ENCODE measurements around the gene WNT9A. TPM values are rescaled to one million over a fixed set of nuclear protein-coding genes. Genes with fewer than 3 reads are reported as not detected.

The WNT9A gene
- total RNA-seq (1 to 10 TPM; 5.5 to 8.6 TPM), polyA plus RNA-seq (1 to 10 TPM; 2.6 to 4.3 TPM)
- long read RNA-seq, donor 1 = 0 reads
- long read RNA-seq, donor 2, partial matches to known transcripts = 0 of 1 reads
- long read RNA-seq, donor 2, other reads (novel, unspliced or antisense) = 0 of 1 reads
- long read RNA-seq, donor 3 = 0 reads
- long read RNA-seq, donor 4 = 0 reads
- long read RNA-seq, donor 5 = 0 reads

DNA sequence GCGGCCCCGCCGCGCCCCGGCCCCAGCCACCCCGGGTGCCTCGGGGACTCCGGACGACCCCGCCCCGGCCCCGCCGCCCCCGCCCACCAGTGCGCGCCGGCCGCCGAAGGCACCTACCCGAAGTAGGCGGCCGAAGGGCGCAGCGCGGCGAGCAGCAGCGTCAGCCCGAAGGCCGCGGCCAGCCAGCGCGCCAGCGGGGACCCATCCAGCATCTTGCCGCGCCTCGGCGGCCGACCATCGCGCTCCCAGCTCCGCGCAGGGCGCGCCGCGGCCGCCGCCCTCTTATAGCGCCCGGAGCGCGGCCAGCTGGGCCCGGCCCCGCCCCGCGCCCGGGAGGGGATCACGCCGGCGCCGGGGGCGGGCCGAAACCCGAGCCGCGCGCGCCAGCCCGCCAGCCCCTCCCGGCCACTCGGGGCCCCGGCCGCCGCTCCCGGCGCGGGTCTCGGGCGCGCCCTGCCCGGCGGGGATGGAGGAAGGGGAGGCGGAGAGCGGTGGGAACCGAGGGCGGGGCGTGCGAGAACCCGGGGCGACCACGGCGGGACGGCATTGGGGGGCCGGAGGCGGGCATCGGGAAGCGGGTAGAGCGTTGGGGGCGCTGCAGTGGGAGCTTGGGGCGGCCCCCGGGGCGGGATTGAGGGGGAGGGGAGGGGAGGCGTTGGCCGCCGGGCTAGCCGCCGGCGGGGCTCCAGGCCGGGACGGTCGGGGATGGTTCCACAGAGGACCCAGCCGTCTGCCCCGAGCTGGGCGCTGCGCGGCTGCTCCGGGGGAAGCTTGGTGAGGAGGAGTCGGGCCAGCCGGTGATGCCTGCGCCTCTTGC, at the start of gene WNT9A:
WNT9A (minus strand) TSS at position 257 of the 817 bp plus-strand sequence; CDS start at position 212, 45 bp downstream.
- 1% methylated on average over 46 to 120 of the region's 120 CpGs for WGBS, 2 donors
- TF ChIP-seq, protein P1, sequence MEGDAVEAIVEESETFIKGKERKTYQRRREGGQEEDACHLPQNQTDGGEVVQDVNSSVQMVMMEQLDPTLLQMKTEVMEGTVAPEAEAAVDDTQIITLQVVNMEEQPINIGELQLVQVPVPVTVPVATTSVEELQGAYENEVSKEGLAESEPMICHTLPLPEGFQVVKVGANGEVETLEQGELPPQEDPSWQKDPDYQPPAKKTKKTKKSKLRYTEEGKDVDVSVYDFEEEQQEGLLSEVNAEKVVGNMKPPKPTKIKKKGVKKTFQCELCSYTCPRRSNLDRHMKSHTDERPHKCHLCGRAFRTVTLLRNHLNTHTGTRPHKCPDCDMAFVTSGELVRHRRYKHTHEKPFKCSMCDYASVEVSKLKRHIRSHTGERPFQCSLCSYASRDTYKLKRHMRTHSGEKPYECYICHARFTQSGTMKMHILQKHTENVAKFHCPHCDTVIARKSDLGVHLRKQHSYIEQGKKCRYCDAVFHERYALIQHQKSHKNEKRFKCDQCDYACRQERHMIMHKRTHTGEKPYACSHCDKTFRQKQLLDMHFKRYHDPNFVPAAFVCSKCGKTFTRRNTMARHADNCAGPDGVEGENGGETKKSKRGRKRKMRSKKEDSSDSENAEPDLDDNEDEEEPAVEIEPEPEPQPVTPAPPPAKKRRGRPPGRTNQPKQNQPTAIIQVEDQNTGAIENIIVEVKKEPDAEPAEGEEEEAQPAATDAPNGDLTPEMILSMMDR (IDR thresholded peaks at IDR 0.05; ENCODE audit: control extremely low read depth, extremely low read depth) = no peak
- Histone ChIP-seq H3K4me1 (ENCODE audit: control insufficient read depth in 5 of 5, insufficient read depth in 5 of 5, low read length in 5 of 5) (peaks cover 0 to 40% (median 7%) of the 10 kb centered on the region in 5 donors), H3K36me3 (ENCODE audit: control insufficient read depth in 4 of 4, insufficient read depth in 4 of 4, low read length in 4 of 4) (no peaks in the 10 kb centered on the region), H3K9ac (ENCODE audit: insufficient read depth in 1 of 2, low read length in 2 of 2) (peak within 1 kb of the TSS in 1 of 2 donors; percentile 65), H3K4me3 (peak within 1 kb of the TSS; percentile 41), H3K27ac (ENCODE audit: low read depth in 1 of 2, low read length in 1 of 2) (peak within 1 kb of the TSS in 1 of 2 donors; percentile 65), H3K9me3 (ENCODE audit: control insufficient read depth in 4 of 4, insufficient read depth in 3 of 4, low read length in 3 of 4) (no peaks in the 10 kb centered on the region), H3K27me3 (ENCODE audit: control insufficient read depth in 3 of 3, insufficient read depth in 3 of 3, low read length in 2 of 3) (no peaks in the 10 kb centered on the region)
- ATAC-seq (ENCODE audit: insufficient read depth, low FRiP score) (peak; percentile 31), DNase-seq (peak; percentile 71 to 90 (median 80))

DNA sequence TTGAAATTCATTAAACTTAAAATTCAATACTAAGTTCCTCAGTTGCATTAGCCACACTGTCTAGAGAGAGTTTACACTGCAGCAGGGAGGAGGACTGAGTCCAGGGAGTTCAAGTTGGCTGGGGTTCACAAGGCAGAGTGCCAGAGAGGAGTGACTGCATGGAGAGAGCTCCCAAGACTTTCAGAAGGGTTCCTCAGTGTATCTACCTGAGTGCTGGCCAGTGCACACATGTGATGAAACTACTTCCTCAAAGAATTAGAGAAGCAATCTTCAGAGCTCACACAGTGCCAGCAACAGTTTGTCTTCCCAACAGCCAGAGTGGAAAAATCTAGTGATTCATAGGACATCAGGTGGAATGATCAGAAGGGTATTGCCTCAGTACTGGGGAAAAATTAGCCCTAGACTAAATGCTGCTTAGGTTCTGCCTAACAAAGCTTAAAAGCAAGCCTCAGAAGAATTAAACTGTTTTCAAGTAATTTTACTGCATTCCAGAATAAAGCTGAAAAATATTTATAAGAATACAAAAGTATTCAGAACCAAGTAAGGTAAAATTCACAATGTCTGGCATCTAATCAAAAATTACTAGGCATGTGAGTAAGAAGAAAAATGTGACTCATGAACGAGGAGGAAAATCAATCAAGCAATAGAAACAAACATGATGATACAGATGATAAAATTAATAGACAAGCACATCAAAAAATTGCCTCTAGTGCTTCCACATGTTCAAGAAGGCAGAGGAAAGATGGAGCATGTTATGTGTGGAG, 48.6 kb upstream of the WNT9A start:
- TF ChIP-seq, protein P1 (IDR thresholded peaks at IDR 0.05; ENCODE audit: control extremely low read depth, extremely low read depth) = no peak
- no peak for DNase-seq
- ATAC-seq (ENCODE audit: insufficient read depth, low FRiP score) = no peak

GRCh38 chr1:227994632-227995300, 47.0 kb upstream of the WNT9A start:
- TF ChIP-seq, protein P1 (IDR thresholded peaks at IDR 0.05; ENCODE audit: control extremely low read depth, extremely low read depth) = no peak
- Histone ChIP-seq H3K9me3 (ENCODE audit: control insufficient read depth in 4 of 4, insufficient read depth in 3 of 4, low read length in 3 of 4) (peaks cover 0 to 6% (median 1%) of the 10 kb centered on the region in 4 donors), H3K27ac (ENCODE audit: low read depth in 1 of 2, low read length in 1 of 2) (no peak overlapping the region), H3K9ac (ENCODE audit: insufficient read depth in 1 of 2, low read length in 2 of 2) (no peak overlapping the region), H3K4me1 (ENCODE audit: control insufficient read depth in 5 of 5, insufficient read depth in 5 of 5, low read length in 5 of 5) (peaks cover 0 to 1% (median 0%) of the 10 kb centered on the region in 5 donors), H3K36me3 (ENCODE audit: control insufficient read depth in 4 of 4, insufficient read depth in 4 of 4, low read length in 4 of 4) (no peaks in the 10 kb centered on the region), H3K4me3 (no peak overlapping the region), H3K27me3 (ENCODE audit: control insufficient read depth in 3 of 3, insufficient read depth in 3 of 3, low read length in 2 of 3) (no peaks in the 10 kb centered on the region)
- WGBS, 2 donors = 74 to 83% methylated on average over 7 of the region's 7 CpGs
- DNase-seq (no peak), ATAC-seq (ENCODE audit: insufficient read depth, low FRiP score) (no peak)

More for the DNA sequence above, 48.6 kb upstream of the WNT9A start:
- peaks cover 0 to 1% (median 0%) of the 10 kb centered on the region in 5 donors for H3K4me1 ChIP-seq (ENCODE audit: control insufficient read depth in 5 of 5, insufficient read depth in 5 of 5, low read length in 5 of 5)
- no peak overlapping the region for H3K4me3 ChIP-seq
- no peak overlapping the region for H3K9ac ChIP-seq (ENCODE audit: insufficient read depth in 1 of 2, low read length in 2 of 2)
- H3K36me3 ChIP-seq (ENCODE audit: control insufficient read depth in 4 of 4, insufficient read depth in 4 of 4, low read length in 4 of 4) = no peaks in the 10 kb centered on the region
- peaks cover 0 to 4% (median 0%) of the 10 kb centered on the region in 3 donors for H3K27me3 ChIP-seq (ENCODE audit: control insufficient read depth in 3 of 3, insufficient read depth in 3 of 3, low read length in 2 of 3)
- 18 to 38% methylated on average over 1 of the region's 1 CpG for WGBS, 2 donors
- H3K9me3 ChIP-seq (ENCODE audit: control insufficient read depth in 4 of 4, insufficient read depth in 3 of 4, low read length in 3 of 4) = peaks cover 0 to 6% (median 1%) of the 10 kb centered on the region in 4 donors
- H3K27ac ChIP-seq (ENCODE audit: low read depth in 1 of 2, low read length in 1 of 2) = no peak overlapping the region

All from lung (tissue), 16 donors.